HUES6 (cell line): ENCODE data around the gene TEX13A.

Experiments used
- H3K27ac ChIP-seq: 2 replicates; pipeline ENCODE4 v1.7.0; 2013; ENCODE audit warnings: low read depth, mild to moderate bottlenecking, low read length, inconsistent platforms
- H3K27me3 ChIP-seq: 2 replicates; pipeline ENCODE4 v1.6.1; 2013; ENCODE audit warnings: low read length; ENCODE audit not compliant: control insufficient read depth, insufficient read depth
- H3K36me3 ChIP-seq: 2 replicates; pipeline ENCODE4 v1.6.1; 2013; ENCODE audit warnings: low read length; ENCODE audit not compliant: control insufficient read depth, insufficient read depth
- H3K4me1 ChIP-seq: 2 replicates; pipeline ENCODE4 v1.6.1; 2013; ENCODE audit warnings: low read length; ENCODE audit not compliant: control insufficient read depth, insufficient read depth
- H3K4me3 ChIP-seq: 2 replicates; pipeline ENCODE4 v1.5.1; 2013; ENCODE audit warnings: low read depth, low read length
- H3K9ac ChIP-seq: one replicate; pipeline ENCODE4 v1.6.1; 2013; ENCODE audit warnings: mild to moderate bottlenecking, low read length
- H3K9me3 ChIP-seq: 2 replicates; pipeline ENCODE4 v1.6.1; 2013; ENCODE audit warnings: low read depth, low read length; ENCODE audit not compliant: control insufficient read depth, insufficient read depth

TEX13A gene

DNA sequence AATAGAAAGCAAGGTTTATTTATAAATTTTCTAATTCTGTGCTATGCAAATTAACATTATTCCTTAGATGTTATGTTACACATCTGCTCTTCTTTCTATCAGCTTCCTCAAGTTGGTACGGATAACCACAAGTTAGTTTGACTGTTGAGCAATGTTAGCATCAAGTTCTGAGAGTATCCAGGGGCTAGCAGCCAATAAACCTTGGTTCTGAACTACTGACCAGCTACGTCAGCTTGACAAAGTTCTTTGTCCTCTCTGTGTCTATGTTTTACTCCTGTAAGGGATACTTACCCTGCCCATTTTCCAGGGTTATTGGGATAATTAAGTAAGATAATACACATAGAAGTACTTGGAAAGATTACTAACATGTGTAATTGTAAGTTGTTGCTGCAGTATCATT, 8.1 kb upstream of the TEX13A start:
- peaks cover 8% of the 10 kb centered on the region for H3K4me1 ChIP-seq
- no peak overlapping the region for H3K4me3 ChIP-seq
- H3K36me3 ChIP-seq, result no peaks in the 10 kb centered on the region
- H3K9ac ChIP-seq, result no peak overlapping the region
- H3K27me3 ChIP-seq, result peaks cover 4% of the 10 kb centered on the region; the same call in 1 of the 2 replicates
- H3K9me3 ChIP-seq, result no peaks in the 10 kb centered on the region
- H3K27ac ChIP-seq, result no peak overlapping the region

GRCh38 chrX:105226499-105226898, 6.0 kb upstream of the TEX13A start:
- H3K27ac ChIP-seq, result no peak overlapping the region

DNA sequence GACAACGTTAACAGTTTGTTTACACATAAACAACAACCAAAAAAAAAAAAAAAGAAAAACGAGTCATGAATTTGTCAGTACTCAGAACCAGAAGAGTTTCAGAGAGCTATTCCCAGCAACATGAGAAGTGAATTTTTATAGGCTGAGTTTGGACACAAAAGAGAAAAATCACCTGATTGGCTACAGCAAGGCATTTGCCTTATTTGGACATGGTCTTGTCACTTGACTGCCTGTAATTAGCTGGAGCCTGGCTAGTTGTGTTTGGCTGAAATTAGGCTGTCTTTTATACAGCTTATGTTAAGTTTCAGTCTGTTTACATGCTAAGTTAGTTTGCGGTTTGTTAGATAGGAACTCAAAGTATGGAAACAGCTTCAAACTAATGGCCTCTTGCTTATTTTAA, 880 bp upstream of the TEX13A start:
- Histone ChIP-seq H3K9ac (no peak overlapping the region), H3K27me3 (peaks cover 4% of the 10 kb centered on the region; the same call in 1 of the 2 replicates), H3K4me3 (no peak overlapping the region), H3K9me3 (0 out of 2 replicates have a peak, but pooled peaks cover 4% of the 10 kb centered on the region), H3K27ac (no peak overlapping the region), H3K4me1 (peaks cover 3% of the 10 kb centered on the region; the same call in 1 of the 2 replicates), H3K36me3 (no peaks in the 10 kb centered on the region)

More at GRCh38 chrX:105226499-105226898, 6.0 kb upstream of the TEX13A start:
- Histone ChIP-seq H3K9ac (no peak overlapping the region), H3K4me3 (no peak overlapping the region), H3K9me3 (no peaks in the 10 kb centered on the region), H3K4me1 (peaks cover 8% of the 10 kb centered on the region), H3K36me3 (no peaks in the 10 kb centered on the region), H3K27me3 (peaks cover 7% of the 10 kb centered on the region; the same call in 1 of the 2 replicates)

- no peaks in the 10 kb centered on the region for H3K4me1 ChIP-seq
- H3K36me3 ChIP-seq, result no peaks in the 10 kb centered on the region
- H3K9me3 ChIP-seq, result 0 out of 2 replicates have a peak, but pooled peaks cover 4% of the 10 kb centered on the region
- no peak overlapping the region for H3K9ac ChIP-seq
- peaks cover 4% of the 10 kb centered on the region; the same call in 1 of the 2 replicates for H3K27me3 ChIP-seq
- H3K27ac ChIP-seq, result no peak overlapping the region
- H3K4me3 ChIP-seq, result no peak overlapping the region
Observed at GRCh38 chrX:105219454-105220401, 766 bp downstream of the TEX13A start.

DNA sequence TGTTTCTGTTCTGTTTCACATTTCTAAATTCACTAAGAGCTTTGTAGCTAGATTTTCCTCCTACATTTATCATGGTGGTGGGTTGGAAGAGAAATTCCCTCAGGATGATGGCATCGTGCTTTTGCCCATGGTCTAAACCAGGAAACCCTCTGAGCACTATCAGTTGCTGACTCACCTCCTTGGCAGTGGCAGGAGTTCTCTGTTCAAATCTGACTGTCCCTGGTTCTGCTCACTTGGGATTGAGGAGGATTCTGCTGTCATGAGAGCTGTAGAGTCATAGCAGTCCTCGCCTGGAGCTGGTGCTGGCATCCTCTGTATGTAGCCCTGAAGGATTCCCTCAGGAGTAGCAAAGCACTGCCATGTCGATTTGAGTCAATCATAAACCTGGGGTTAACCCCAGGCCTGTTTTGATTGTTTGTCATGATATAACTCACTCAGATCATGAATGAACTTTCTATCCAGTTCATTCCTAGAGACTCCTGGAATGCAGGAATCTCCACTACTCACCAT, 9.4 kb downstream of the TEX13A start:
- no peak overlapping the region for H3K27ac ChIP-seq
- H3K4me1 ChIP-seq, result no peaks in the 10 kb centered on the region
- H3K36me3 ChIP-seq, result no peaks in the 10 kb centered on the region
- peaks cover 3% of the 10 kb centered on the region; the same call in 1 of the 2 replicates for H3K27me3 ChIP-seq
- no peak overlapping the region for H3K9ac ChIP-seq
- peaks cover 2% of the 10 kb centered on the region; the same call in 1 of the 2 replicates for H3K9me3 ChIP-seq
- H3K4me3 ChIP-seq, result no peak overlapping the region

DNA sequence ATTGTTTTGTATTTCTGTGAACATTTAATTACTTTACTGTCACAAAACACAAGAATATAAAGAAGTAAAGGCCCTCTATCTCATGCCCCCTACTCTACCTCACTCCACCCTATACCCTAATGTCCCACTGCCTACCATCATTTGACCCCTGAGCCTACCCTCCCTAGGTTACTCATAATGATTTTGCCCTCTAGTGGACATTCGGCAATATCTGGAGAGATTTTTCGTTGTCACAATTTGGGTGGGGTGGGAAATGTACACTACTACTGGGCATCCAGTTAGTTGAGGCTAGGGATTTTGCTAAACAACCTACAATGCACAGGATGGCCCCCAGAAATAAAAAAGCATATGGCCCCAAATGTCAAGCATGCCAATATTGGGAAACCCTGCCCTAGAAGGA, 10.2 kb downstream of the TEX13A start:
- no peaks in the 10 kb centered on the region for H3K36me3 ChIP-seq
- no peak overlapping the region for H3K27ac ChIP-seq

GRCh38 chrX:105209406-105209805, 11.1 kb downstream of the TEX13A start:
- Histone ChIP-seq H3K9me3 (peaks cover 2% of the 10 kb centered on the region; the same call in 1 of the 2 replicates), H3K27me3 (peaks cover 3% of the 10 kb centered on the region; the same call in 1 of the 2 replicates), H3K9ac (no peak overlapping the region), H3K36me3 (no peaks in the 10 kb centered on the region), H3K4me3 (no peak overlapping the region), H3K4me1 (no peaks in the 10 kb centered on the region), H3K27ac (no peak overlapping the region)

More for the DNA sequence above, 10.2 kb downstream of the TEX13A start:
- H3K27me3 ChIP-seq, result peaks cover 3% of the 10 kb centered on the region; the same call in 1 of the 2 replicates
- H3K4me1 ChIP-seq, result no peaks in the 10 kb centered on the region
- H3K9me3 ChIP-seq, result peaks cover 2% of the 10 kb centered on the region; the same call in 1 of the 2 replicates
- H3K4me3 ChIP-seq, result no peak overlapping the region
- H3K9ac ChIP-seq, result no peak overlapping the region

GRCh38 chrX:105191878-105192277, 28.6 kb downstream of the TEX13A start:
- Histone ChIP-seq H3K9me3 (no peaks in the 10 kb centered on the region), H3K4me3 (no peak overlapping the region), H3K27ac (no peak overlapping the region), H3K9ac (no peak overlapping the region), H3K4me1 (no peaks in the 10 kb centered on the region), H3K27me3 (no peaks in the 10 kb centered on the region; the same call in 1 of the 2 replicates), H3K36me3 (no peaks in the 10 kb centered on the region)

DNA sequence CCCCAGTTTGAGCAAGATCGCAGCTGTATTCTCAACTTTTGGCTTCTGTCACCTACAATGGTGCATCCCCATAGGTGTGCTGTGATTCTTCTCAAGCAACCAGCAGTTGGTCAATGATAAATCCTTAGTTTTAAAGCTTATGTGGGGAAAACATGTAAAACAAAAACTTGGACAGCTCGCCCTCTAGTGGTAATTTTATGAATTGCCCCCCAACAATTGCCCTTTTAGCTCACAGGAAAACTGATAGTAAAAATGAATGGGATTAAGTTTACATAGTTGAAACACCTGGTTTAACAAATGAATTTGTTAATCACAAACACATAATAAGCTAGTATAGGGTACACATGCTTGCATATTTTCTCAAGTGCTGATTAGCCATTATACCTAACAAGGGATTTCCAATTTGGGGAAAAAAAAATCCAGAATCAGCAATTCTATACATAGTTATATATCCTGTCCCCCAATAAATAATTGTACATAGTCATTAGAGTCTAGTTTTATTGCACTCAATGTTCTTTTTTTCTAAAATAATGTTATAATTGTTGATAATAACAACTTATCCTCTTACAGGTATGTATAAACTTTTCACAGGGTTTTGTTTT, 30.1 kb downstream of the TEX13A start:
- Histone ChIP-seq H3K36me3 (no peaks in the 10 kb centered on the region), H3K4me3 (no peak overlapping the region)

GRCh38 chrX:105189093-105189492, 31.4 kb downstream of the TEX13A start:
- Histone ChIP-seq H3K4me3 (no peak overlapping the region), H3K4me1 (no peaks in the 10 kb centered on the region), H3K9ac (no peak overlapping the region), H3K27ac (no peak overlapping the region), H3K36me3 (no peaks in the 10 kb centered on the region), H3K9me3 (no peaks in the 10 kb centered on the region), H3K27me3 (no peaks in the 10 kb centered on the region; the same call in 1 of the 2 replicates)

More for the DNA sequence above, 30.1 kb downstream of the TEX13A start:
- Histone ChIP-seq H3K4me1 (no peaks in the 10 kb centered on the region), H3K27me3 (no peaks in the 10 kb centered on the region; the same call in 1 of the 2 replicates), H3K9ac (no peak overlapping the region), H3K9me3 (no peaks in the 10 kb centered on the region), H3K27ac (no peak overlapping the region)
